ENCODE results near the gene RUSC2.

- no peak for TF ChIP-seq CTCF (IDR thresholded peaks at IDR 0.05)
- no peak for TF ChIP-seq EP300 (IDR thresholded peaks at IDR 0.05)
- TF ChIP-seq POLR2A (IDR thresholded peaks at IDR 0.05): no peak
Observed at GRCh38 chr9:35501946-35502345, 12.0 kb downstream of the RUSC2 start.

All from ovary (tissue), 3 donors.